Sciatic nerve (tissue), 2 donors: ENCODE data around the gene KRT2. TPM values are rescaled to one million over a fixed set of nuclear protein-coding genes. Genes with fewer than 3 reads are reported as not detected.

Experiments
- ATAC-seq: fragments of 200-7000 bp; cut with Tn5 transposase; one replicate; pipeline ENCODE4 v1.9.1; 2020; ENCODE audit warnings: mild to moderate bottlenecking, moderate library complexity
- DNase-seq: peaks from one replicate; pipeline ENCODE4 v3.0.0-alpha.2; 2020; ENCODE audit warnings: low spot score
- intact Hi-C: fragments of 100-400 bp; cut with DNase I; formaldehyde crosslinking; loops from one replicate; pipeline ENCODE4 v1.14.2; 2022
- total RNA-seq: library from RNA; stranded (reverse); fragmentation: NEBNext Ultra II Directional; extraction: Animal tissue kit (Norgen Biotek cat#: 25700); gene quantifications from one replicate; pipeline ENCODE4 v1.2.1, GENCODE V29; 2021
- donor health status: DM: no; HTN: no; CAD: no.
- donor health status: DM: no; HTN: no; CAD: no.

KRT2 gene
- total RNA-seq, result not detected

DNA sequence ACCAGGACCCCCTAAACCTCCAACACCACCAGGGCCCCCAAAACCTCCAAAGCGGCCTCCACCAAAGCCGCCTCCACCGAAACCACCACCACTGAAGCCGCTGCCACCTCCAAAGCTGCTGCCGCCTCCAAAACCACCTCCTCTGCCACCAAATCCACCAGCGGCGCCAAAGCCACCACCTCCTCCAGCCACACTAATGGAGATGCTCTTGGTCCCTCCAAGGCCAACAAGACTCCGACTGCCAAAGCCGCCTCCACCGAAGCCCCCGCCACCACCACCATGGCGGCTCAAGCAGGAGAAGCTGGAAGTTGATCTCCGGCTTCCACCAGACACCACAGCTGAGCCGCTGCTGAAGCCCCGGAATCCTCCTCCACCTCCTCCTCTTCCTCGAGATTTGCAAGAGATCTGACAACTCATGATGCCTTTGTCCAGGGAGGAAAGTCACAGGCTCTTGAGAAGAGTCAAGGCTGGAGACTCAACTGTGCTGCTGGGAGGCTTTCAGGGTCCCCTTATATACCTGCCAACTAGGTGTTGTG is at the start of gene KRT2:
Gene KRT2 (minus strand): TSS at position 486 of the 536 bp plus-strand sequence. CDS start 69 bp downstream, at position 417.
- intact Hi-C loops, result no loop called here
- no peak for ATAC-seq
- no peak for DNase-seq

DNA sequence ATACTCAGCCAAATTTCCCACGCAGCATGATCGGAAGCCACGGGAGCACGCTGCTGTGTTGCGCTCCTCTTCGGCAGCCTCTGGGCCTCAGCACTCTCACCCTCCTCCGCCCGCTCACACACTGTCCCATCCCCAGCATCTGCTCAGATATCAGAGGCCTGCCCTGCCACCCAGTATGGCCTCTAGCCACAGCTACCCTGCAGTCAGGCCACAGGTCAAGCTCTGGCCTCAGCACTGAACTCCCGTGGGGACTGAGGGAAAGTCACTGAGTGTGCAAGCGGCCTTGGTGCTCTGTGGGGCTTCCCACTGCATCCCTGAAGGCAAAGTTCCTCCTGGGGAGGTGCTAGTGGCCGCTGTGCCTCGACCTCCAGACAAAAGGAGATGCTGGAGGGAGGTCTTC is 49.3 kb upstream of the KRT2 start:
- DNase-seq (no peak), ATAC-seq (no peak)
- intact Hi-C loops, result no loop called here

DNA sequence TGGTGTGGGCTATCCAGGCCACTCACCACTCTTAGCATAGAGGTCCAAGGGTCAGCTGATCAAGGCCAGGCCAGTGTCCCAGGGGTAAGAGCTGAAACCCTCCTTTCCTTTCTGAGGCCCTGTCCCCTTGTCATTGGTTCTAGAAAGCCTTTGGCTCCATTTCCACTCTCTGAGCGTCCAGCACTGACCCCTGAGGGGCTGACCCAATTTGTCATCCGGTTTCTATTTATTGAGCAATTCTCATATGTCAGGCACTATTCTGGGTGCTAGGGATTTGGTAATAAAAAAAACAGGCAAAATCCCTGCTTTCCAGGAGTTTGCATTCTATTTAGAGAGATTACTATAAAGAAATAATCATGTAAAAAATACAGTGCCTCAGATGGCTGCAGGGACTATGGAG is 47.9 kb upstream of the KRT2 start:
- intact Hi-C loops, result no loop called here
- ATAC-seq (no peak), DNase-seq (no peak)

DNA sequence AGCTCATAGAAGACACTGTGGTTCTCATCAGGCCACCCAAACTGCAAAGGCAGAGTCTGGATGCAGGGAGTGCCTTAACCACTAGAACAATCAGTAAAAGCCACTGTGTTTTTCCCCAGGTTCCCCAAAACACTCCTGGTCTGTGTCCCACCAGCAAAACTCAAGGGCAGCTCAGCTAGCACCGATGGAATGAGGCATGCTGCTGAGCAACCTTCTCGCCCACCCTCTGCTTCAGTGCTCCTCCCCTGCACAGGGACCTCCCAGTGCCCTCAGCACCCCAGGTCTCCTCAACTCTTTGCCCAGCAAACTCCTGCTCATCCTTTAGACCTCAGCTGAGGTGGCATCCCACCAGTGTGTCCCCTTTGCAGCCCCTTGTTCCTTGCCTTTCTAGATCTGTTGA is 47.4 kb upstream of the KRT2 start:
- intact Hi-C loops, result no loop called here
- DNase-seq, result no peak
- ATAC-seq, result no peak

DNA sequence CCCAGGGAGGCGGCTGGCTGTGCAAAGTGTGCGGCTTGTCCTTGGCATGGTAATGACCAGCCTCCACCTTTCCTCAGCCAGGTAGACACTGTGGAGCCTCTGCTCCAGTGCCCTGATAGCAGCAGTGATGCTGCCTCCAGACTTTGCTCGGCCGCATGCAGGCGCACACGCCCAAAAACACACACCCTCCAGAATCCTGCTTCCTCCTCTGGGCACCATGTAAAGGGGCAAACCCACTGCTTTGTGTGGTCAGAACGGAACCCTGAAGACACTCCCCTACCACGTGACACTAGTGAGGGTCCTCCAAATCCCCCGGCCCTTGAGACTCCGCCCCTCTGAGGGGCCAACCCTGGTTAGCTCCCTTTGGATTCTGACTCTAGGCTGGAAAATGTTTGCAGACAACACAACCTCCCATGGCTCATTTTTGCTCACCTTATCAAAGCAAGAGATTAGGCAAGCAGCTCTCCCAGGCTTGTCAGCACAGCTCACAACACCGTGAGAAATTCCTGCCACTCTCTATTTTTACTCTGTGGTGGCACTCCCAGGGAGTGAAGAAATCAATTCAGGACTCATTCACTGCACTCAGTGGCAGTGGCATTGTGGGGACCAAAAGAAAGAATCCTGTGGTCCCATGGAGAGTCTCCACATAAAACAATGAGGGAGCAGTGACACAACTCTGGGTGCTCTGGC is 46.8 kb upstream of the KRT2 start:
- DNase-seq (no peak), ATAC-seq (no peak)
- intact Hi-C loops, result no loop called here

DNA sequence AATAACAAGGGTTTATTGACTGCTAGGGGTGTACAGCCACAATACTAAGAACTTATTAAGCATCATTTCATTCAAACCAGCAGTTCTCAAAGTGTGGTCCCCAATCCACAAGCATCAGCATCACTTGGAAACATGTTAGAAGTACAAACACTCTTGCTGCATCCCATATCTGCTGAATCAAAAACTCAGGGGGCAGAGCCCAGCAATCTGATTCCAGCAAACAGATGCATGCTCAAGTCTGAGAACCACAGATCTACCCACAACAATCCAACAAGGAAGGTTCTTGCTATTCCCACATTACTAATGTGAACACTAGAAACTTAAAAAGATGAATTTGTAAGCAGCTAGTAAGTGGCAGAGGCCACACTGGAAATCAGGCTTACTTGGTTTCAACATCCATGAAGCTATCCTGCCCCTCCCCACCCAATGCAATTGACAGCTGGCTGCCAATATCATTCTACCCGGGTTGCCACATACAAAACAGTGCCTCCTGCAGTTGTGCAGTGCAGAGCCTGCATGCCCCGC is 45.1 kb upstream of the KRT2 start:
- intact Hi-C loops, result no loop called here
- ATAC-seq (no peak), DNase-seq (no peak)

DNA sequence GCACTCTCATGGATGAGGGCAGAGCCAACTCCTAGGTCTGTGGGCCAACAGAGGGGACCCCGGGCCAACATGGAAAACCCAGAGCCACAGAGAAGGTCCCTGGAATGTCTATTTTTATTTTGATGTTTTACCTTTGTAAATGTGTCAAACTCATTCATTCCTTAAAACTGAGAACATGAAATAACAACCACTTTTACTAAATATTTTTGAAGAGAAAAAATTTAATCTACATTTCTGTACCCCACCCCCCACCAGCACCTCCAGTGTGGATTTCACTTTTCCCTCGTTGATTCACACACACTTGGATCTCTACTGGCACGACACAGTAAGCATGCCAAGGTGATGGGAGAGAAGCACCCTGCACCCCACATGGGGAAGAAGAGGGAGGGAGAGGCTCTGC is 44.6 kb upstream of the KRT2 start:
- no peak for DNase-seq
- intact Hi-C loops, result no loop called here
- ATAC-seq, result no peak

DNA sequence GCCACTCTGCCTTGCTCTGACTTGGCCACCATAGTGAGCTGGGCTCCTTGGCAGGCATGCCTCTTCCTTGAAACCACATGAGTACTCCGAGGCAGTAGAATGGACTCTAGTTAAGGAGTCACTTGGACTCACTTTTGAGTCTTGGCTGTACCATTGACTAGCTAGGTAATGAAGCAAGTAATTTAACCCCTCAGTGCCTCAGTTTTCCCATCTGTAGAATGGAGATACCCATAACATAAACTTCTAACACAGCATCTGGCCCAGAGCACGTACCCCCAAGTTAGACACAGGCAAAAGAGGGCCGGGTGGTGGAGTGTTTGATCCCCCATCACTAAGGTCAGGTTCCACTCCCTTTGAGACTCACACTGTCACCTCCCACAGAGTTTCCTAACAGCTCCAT is 43.0 kb upstream of the KRT2 start:
- intact Hi-C loops, result no loop called here
- no peak for ATAC-seq
- no peak for DNase-seq

DNA sequence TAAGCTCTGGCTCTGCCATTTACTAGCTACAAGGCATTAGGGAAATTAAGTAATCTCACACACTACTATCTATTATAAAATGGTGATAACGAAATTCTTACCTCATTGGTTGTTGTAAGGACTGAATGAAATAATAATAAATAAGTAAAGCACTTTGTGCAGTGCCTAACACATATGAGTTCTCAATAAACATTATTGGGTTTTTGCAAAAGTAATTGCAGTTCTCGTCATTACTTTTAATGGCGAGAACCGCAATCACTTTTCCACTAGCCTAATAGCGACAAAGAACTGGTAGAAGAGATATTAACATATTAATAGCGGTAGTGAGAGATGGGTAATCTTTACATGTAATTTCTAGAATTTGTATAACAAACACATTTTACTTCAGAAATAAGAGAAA is 42.1 kb upstream of the KRT2 start:
- ATAC-seq, result no peak
- intact Hi-C loops, result no loop called here
- no peak for DNase-seq

DNA sequence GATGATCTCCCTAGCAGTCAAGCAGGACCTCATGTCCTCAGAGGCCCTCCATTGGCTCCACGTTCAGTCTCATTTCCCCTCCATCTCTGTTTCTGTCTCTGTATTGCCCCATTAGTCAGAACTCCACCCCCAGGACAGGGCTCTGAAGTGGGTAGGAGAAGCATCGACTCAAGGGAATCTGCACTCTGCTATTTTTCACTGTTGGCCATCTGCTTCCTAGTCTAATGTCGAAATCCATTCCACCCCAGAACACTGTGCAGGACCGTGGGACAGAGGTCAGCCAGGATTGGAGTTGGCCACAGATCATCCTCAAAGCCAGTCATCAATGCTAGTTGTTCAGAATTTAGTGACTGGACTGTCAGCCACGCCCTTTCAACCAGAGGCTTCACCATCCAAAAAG is 41.2 kb upstream of the KRT2 start:
- ATAC-seq (no peak), DNase-seq (no peak)
- intact Hi-C loops, result no loop called here

DNA sequence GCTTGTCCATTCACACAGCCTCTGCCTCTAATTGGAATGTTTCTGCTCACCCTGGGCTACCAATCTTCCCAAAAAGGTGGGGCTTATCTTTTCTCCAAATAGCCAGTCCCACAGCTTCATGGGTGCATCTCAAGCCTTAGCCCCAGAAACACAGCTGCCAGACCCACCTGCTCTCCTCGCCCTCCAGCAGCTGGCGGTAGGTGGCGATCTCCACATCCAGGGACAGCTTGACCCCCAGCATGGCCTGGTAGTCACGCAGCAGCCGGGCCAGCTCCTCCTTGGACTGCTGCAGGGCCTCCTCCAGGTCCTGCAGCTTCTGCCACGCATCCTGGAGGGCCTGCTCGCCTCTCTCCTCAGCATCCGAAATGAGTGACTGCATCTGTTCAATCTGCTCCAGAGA is 40.2 kb upstream of the KRT2 start:
- intact Hi-C loops, result no loop called here
- ATAC-seq, result no peak
- no peak for DNase-seq

DNA sequence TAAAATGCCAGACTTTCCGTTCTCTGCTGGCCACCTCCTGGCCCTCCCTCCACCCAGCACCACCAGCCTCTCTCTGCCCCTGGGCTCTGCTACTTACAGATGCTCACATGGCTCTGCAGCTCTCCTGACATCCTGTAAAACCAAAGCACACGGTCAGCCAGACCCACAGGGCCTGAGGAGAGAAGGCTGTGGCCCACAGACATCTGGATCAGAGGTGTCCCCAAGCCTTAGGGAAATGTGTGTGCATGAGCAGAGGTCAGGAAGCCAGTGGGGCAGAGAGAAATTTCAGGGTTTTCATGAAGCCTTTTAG is 39.8 kb upstream of the KRT2 start:
- no peak for ATAC-seq
- DNase-seq, result no peak
- intact Hi-C loops, result no loop called here

DNA sequence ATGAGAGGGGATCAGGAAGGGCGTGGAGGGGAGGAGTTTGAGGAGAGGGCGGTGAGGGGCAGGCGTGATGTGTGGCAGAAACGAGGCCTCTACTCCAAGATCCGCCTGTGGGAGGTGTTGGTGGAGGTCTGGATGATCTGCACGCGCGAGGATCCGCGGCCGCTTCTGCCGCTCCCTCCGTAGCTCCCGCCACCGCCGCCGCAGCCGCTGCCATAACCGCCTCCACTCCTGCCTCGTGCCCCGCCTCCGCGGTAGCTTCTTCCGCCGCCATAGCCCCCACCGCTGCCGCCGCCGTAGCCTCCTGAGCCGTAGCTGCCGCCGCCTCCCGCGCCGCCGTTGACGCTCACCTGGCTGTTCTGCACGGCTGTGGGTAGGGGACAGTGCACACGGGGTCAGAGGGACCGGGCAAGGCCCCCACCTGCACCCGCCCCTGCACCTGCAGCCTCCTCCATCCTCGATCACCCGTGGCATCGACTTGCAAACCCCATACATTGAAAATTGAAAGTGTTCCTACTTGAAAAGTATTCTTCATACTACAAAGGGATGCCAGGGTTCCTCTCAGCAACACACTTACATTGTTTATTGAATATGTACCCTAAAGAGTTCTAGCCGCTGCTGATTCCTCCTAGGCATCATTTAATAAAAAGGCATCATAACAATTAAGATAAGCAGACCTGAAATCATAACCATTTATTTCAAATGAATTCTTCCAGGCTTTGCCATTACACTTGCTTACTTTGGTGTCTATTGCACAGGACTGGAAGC is 39.2 kb upstream of the KRT2 start:
- ATAC-seq (peak; percentile 10), DNase-seq (no peak)
- intact Hi-C loops, result no loop called here

DNA sequence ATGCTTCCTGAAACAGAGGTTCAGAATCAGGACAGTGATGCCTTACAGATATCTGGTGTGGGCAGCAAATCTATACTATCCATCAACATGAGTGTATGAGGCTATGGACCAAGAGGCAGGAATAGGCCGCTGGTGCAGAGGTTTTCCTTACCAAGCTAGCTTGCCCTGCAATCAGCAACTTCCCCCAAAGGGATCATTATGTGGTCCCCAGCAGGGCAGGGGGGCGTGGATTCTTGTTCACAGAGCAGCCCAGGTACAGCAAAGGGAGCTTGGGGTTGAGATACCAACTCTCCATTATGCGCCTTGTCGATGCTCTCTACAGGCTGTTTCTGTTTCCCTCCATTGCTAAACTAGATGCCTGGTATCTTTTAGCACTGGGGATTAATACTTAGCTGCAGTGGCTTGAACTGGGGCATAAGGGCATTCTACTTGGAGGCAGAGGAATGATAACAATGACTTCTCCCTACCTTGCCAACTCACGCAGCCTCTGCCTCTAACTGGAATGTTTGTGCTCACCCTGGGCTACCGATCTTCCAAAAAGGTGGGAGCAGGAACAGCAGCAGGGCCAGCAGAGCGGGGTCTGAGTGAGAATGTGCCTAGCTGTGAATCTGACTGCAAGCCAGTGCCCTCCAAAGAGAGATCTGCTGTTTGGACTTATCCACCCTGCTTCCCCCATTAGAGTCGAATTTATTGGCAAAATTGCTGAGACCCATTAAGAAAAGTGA is 38.5 kb upstream of the KRT2 start:
- ATAC-seq (no peak), DNase-seq (no peak)
- intact Hi-C loops, result no loop called here

DNA sequence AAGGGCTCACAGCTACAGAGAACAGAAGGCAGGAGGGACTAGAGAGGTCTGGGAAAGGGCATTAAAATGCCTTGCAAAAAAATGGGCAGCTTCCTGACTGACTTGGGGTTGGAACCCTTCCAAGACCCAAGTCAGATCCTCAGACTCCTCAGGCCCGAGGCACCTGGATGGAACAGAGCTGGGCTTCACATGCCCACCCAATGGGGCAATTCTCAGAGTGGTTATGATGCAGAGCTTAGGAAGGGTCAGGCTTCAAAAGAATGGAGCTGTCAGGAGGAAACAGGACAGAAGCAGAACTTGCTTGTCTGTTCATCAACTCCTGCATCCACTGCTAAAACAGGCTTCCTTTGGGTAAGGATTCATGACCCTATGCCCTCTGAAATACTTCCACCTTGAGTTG is 37.9 kb upstream of the KRT2 start:
- DNase-seq, result no peak
- no peak for ATAC-seq
- intact Hi-C loops, result no loop called here

DNA sequence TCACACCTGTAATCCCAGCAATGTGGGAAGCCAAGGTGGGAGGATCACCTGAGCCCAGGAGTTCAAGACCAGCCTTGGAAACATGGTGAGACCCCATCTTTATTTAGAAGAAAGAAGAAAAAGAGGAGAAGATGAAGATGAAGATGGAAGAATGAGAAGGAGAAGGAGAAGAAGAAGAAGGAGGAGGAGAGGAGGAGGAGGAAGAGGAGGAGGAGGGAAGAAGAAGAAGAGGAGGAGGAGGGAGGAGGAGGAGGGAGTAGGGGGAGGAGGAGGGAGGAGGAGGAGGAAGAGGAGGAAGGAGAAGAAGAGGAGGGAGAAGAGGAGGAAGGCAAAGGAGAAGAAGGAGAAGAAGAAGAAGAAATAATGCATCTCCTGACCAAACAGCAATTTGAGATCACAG is 37.2 kb upstream of the KRT2 start:
- intact Hi-C loops, result no loop called here
- ATAC-seq, result no peak
- DNase-seq, result no peak

DNA sequence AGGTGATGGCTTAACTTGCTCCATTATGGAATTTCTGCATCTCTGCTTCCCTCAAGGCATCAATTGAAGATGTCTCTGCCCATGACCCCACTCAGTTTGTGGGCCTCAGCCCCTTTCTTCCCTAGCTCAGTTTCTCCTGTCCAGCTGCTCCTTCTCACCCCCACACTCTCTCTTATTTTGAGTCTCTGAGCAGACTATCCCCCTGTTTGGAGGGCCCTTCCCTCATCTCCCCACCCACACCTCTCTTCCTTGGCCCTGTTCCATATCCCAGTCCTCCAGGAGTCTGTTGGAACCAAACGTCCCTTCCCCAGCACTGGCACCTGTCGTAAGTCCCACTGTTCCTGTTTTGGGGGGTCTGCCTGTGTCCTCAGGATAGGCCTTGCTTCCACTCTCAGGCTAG is 36.5 kb upstream of the KRT2 start:
- intact Hi-C loops, result no loop called here
- DNase-seq, result no peak
- no peak for ATAC-seq

DNA sequence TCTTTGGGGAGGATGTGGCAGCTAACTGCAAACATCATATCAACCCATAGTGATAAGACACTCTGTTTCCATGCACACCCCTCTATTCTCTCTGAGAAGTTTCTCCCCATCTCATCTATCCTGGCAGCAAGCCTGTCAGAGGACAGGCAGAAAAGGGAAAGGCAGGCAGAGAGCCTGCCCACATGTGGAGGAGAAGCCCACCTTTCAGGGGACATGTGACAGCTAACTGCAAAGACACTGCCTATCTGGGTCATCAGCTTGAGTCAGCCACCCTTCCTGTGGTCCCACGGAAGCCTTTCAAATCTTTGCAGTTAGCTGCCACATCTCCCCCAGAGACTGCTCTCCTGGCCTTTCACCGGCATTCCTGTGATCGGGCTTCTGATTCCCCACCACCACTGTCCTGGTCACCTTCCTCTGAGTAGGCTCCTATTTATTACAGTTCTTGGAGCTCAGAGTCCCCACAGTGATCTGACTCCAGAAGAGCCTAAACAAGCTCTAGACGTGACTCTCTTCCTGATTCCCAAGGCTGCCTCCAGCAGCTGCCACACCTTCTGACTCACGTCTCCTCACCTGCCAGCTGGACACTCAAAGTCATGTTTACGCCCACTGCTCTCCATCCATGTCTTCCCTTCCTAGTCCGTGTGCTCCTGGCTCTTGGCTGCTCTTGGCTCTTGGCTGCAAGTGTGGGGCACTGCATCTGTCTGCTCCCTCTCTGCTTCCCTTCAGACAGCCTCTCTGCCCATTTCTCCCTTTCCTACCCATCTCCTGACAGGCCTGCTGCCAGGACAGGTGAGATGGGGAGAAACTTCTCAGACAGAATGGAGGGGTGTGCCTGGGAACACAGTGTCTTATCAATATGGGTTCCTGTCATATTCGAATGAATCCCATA is 35.7 kb upstream of the KRT2 start:
- DNase-seq, result no peak
- intact Hi-C loops, result no loop called here
- ATAC-seq, result no peak
